Thyroid gland (tissue), 4 donors: ENCODE results near the gene MPZL2. TPM values are rescaled to one million over a fixed set of nuclear protein-coding genes. Genes with fewer than 3 reads are reported as not detected.

Source experiments
- DNase-seq, 2 donors: peaks; one replicate each; pipeline ENCODE4 v3.0.0-alpha.2; 2019
- H3K27ac ChIP-seq, 3 donors: fragments of 200-600 bp; sonication (generic); 1 replicate in 2 of 3; 2 replicates in 1 of 3; pipeline ENCODE4 v1.5.1; 2016 to 2019; ENCODE audit warnings: mild to moderate bottlenecking in 1 of 3, moderate library complexity in 1 of 3
- H3K27me3 ChIP-seq: fragments of 200-600 bp; sonication (generic); one replicate; pipeline ENCODE4 v1.5.1; 2019
- H3K36me3 ChIP-seq, 2 donors: fragments of 200-600 bp; sonication (generic); one replicate each; pipeline ENCODE4 v1.5.1; 2016 to 2019
- H3K4me1 ChIP-seq, 2 donors: fragments of 200-600 bp; sonication (generic); one replicate each; pipeline ENCODE4 v1.5.1; 2017 to 2019
- H3K4me3 ChIP-seq, 3 donors: fragments of 200-600 bp; sonication (generic); replicated peaks in 1 of 3; 1 replicate in 2 of 3; 2 replicates in 1 of 3; pipeline ENCODE4 v1.5.1; 2016; ENCODE audit warnings: mild to moderate bottlenecking in 1 of 3
- H3K9me3 ChIP-seq: fragments of 200-600 bp; sonication (generic); one replicate; pipeline ENCODE4 v1.5.1; 2017
- CTCF ChIP-seq, 6 experiments: fragments of 200-600 bp in 3 of 6; fragments of 450-650 bp in 3 of 6; sonication (generic) in 3 of 6; IDR thresholded peaks; one replicate each; pipeline ENCODE4 v1.5.1; 2016 to 2019; ENCODE audit warnings: antibody characterized with exemption in 6 of 6, mild to moderate bottlenecking in 2 of 6, inconsistent platforms in 1 of 6, moderate library complexity in 1 of 6
- POLR2A ChIP-seq, 2 donors: fragments of 450-650 bp; IDR thresholded peaks; one replicate each; pipeline ENCODE4 v1.6.1; 2017; ENCODE audit warnings: antibody characterized with exemption in 2 of 2, mild to moderate bottlenecking in 2 of 2, moderate library complexity in 1 of 2
- WGBS, 2 donors: methylation state at CpG; one replicate each; pipeline ENCODE4 v1.1.5; 2017; 5-methylcytosine and 5-hydroxymethylcytosine counted together
- intact Hi-C: fragments of 100-400 bp; cut with DNase I; formaldehyde crosslinking; loops from one replicate; pipeline ENCODE4 v1.15.1; 2023
- total RNA-seq, 4 donors: library from RNA; depleted of rRNA; stranded (reverse); fragments of >200 nt; gene quantifications; one replicate each; pipeline ENCODE4 v1.2.3, GENCODE V29; 2016

Gene MPZL2
- total RNA-seq, 4 donors from 2014 or later: 40.3 to 92.7 (median 76.1) TPM

DNA sequence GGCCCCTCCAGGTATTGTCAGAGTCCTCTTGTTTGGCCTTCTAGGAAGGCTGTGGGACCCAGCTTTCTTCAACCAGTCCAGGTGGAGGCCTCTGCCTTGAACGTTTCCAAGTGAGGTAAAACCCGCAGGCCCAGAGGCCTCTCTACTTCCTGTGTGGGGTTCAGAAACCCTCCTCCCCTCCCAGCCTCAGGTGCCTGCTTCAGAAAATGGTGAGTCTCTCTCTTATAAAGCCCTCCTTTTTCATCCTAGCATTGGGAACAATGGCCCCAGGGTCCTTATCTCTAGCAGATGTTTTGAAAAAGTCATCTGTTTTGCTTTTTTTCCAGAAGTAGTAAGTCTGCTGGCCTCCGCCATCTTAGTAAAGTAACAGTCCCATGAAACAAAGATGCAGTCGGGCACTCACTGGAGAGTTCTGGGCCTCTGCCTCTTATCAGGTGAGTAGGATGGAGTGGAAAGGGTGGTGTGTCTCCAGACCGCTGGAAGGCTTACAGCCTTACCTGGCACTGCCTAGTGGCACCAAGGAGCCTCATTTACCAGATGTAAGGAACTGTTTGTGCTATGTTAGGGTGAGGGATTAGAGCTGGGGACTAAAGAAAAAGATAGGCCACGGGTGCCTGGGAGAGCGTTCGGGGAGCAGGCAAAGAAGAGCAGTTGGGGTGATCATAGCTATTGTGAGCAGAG is 40.6 kb upstream of the MPZL2 start, which contains the start of gene CD3E:
CD3E (plus strand) TSS at position 163 of the 681 bp plus-strand sequence; CDS start at position 386, 223 bp downstream.
- Histone ChIP-seq H3K4me1 (no peaks in the 10 kb centered on the region), H3K27ac (no peak within 1 kb of the TSS), H3K9me3 (no peaks in the 10 kb centered on the region), H3K4me3 (no peak within 1 kb of the TSS), H3K36me3 (no peaks in the 10 kb centered on the region), H3K27me3 (no peaks in the 10 kb centered on the region)
- no peak for DNase-seq
- 80 to 87% methylated on average over 8 of the region's 8 CpGs for WGBS, 2 donors
- intact Hi-C loops: loop anchor here (5.0 kb wide), 1 partner anchor 43 kb away; no protein-coding TSS in a partner anchor
- TF ChIP-seq CTCF (IDR thresholded peaks at IDR 0.05): no peak
- no peak for TF ChIP-seq POLR2A (IDR thresholded peaks at IDR 0.05)

DNA sequence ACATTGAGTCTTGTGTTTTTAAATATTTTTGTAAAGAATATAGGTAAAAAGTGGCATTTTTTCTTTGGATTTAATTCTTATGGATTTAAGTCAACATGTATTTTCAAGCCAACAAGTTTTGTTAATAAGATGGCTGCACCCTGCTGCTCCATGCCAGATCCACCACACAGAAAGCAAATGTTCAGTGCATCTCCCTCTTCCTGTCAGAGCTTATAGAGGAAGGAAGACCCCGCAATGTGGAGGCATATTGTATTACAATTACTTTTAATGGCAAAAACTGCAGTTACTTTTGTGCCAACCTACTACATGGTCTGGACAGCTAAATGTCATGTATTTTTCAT is 40.1 kb upstream of the MPZL2 start:
- H3K4me3 ChIP-seq: no peak overlapping the region
- TF ChIP-seq POLR2A (IDR thresholded peaks at IDR 0.05) (no peak), CTCF (IDR thresholded peaks at IDR 0.05) (no peak)
- no peak for DNase-seq
- no peaks in the 10 kb centered on the region for H3K4me1 ChIP-seq
- WGBS, 2 donors: 71 to 82% methylated on average over 1 of the region's 1 CpG
- no peaks in the 10 kb centered on the region for H3K9me3 ChIP-seq
- H3K36me3 ChIP-seq: no peaks in the 10 kb centered on the region
- intact Hi-C loops: loop anchor here (5.0 kb wide), 1 partner anchor 43 kb away; no protein-coding TSS in a partner anchor
- no peaks in the 10 kb centered on the region for H3K27me3 ChIP-seq
- no peak overlapping the region for H3K27ac ChIP-seq

DNA sequence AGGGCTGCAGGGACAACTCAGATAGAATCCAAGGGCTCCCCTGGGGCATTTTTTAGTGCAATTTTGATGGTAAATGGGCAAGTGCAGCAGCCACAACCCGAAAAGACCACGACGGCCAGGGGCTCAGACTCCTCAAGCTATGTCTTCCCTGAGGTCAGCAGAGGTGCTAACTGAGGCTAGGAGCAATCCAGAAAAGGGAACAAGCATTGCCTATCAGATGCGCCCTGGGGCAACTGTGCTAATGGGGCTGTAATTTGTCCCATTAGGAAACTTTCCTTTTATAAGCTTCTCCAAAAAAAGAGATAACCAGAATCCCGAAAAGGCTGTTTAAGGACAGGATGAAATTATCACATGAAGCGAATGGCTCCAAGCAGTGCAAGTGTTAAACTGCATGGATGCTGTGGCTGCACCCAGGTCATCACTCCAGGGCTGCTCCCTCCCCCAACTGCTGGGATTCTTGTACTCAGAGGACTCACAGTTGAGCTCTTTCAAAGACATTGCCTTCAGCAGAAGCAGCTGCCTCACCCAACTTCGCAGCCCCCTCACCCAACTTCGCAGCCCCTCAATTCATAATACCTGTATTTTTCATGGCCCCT is 37.6 kb upstream of the MPZL2 start:
- no peak for TF ChIP-seq CTCF (IDR thresholded peaks at IDR 0.05)
- TF ChIP-seq POLR2A (IDR thresholded peaks at IDR 0.05): no peak
- intact Hi-C loops: loop anchor here (5.0 kb wide), 1 partner anchor 46 kb away; no protein-coding TSS in a partner anchor
- no peaks in the 10 kb centered on the region for H3K4me1 ChIP-seq
- H3K27me3 ChIP-seq: no peaks in the 10 kb centered on the region
- DNase-seq: no peak
- 56 to 59% methylated on average over 8 of the region's 8 CpGs for WGBS, 2 donors
- no peaks in the 10 kb centered on the region for H3K36me3 ChIP-seq
- no peaks in the 10 kb centered on the region for H3K9me3 ChIP-seq
- no peak overlapping the region for H3K4me3 ChIP-seq
- H3K27ac ChIP-seq: no peak overlapping the region

DNA sequence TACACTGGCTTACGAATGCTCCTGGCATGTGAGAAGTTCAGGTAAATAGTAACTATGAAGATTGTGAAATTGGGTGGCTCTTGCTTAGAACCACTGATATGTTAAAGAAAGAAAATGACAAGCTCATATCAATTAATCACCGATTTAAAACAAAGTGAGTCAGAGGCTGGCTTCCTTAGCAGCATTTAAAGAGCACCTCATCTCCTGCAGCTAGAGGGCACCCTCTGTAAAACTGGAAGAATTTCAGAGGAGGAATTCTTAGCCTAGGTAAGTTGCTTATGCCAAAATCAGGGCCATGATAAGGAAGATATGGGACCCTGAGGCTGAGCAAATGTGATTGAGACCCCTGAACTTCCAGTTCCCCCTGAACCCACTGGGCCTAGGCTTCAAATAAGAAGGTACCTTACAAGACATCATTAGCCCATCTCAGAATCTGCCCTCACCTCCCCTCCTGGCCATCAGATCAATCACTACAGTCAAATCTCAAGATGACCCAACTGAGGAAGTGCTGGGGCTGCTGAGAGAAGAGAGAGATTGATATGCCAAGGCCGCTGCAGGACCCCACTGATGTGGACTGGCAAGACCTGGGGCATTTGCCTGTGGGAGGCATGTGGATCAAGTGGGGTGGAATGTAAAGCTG is 31.8 kb upstream of the MPZL2 start:
- intact Hi-C loops: no loop called here
- H3K4me3 ChIP-seq: no peak overlapping the region
- no peaks in the 10 kb centered on the region for H3K9me3 ChIP-seq
- H3K4me1 ChIP-seq: no peaks in the 10 kb centered on the region
- no peaks in the 10 kb centered on the region for H3K36me3 ChIP-seq
- DNase-seq: peak; percentile 15 to 19
- 68 to 72% methylated on average over 3 of the region's 3 CpGs for WGBS, 2 donors
- no peak overlapping the region for H3K27ac ChIP-seq
- TF ChIP-seq POLR2A (IDR thresholded peaks at IDR 0.05) (no peak), CTCF (IDR thresholded peaks at IDR 0.05) (peak in 5 of 6 experiments; percentile 17 to 57 (median 41))
- no peaks in the 10 kb centered on the region for H3K27me3 ChIP-seq

- no peak for DNase-seq
- WGBS, 2 donors: 76 to 77% methylated on average over 5 of the region's 5 CpGs
- Histone ChIP-seq H3K27me3 (no peaks in the 10 kb centered on the region), H3K9me3 (no peaks in the 10 kb centered on the region), H3K4me3 (no peak overlapping the region), H3K36me3 (no peaks in the 10 kb centered on the region), H3K27ac (no peak overlapping the region), H3K4me1 (no peaks in the 10 kb centered on the region)
- TF ChIP-seq POLR2A (IDR thresholded peaks at IDR 0.05) (no peak), CTCF (IDR thresholded peaks at IDR 0.05) (no peak)
- intact Hi-C loops: no loop called here
Measured at GRCh38 chr11:118295199-118295598, 31.1 kb upstream of the MPZL2 start.
